IPS-15b (cell line): ENCODE measurements around the gene ORMDL1.

Source experiments
- H3K27me3 ChIP-seq: one replicate; pipeline ENCODE4 v1.6.1; 2013; ENCODE audit warnings: low read length; ENCODE audit not compliant: control insufficient read depth, insufficient read depth
- H3K36me3 ChIP-seq: one replicate; pipeline ENCODE4 v1.6.1; 2013; ENCODE audit warnings: low read length; ENCODE audit not compliant: control insufficient read depth, insufficient read depth
- H3K4me1 ChIP-seq: one replicate; pipeline ENCODE4 v1.6.1; 2013; ENCODE audit warnings: mild to moderate bottlenecking, low read length; ENCODE audit not compliant: control insufficient read depth, insufficient read depth
- H3K4me3 ChIP-seq: one replicate; pipeline ENCODE4 v1.5.1; 2013; ENCODE audit warnings: low read depth, low read length
- H3K9ac ChIP-seq: one replicate; pipeline ENCODE4 v1.6.1; 2013; ENCODE audit warnings: low read depth, mild to moderate bottlenecking, low read length
- H3K9me3 ChIP-seq: one replicate; pipeline ENCODE4 v1.6.1; 2013; ENCODE audit warnings: mild to moderate bottlenecking, low read length; ENCODE audit not compliant: control insufficient read depth, insufficient read depth

Gene ORMDL1

GRCh38 chr2:189799531-189799930, 15.4 kb upstream of the ORMDL1 start:
- H3K36me3 ChIP-seq, result peaks cover 10% of the 10 kb centered on the region
- no peaks in the 10 kb centered on the region for H3K4me1 ChIP-seq
- H3K9ac ChIP-seq, result no peak overlapping the region
- H3K27me3 ChIP-seq, result no peaks in the 10 kb centered on the region
- H3K4me3 ChIP-seq, result no peak overlapping the region
- no peaks in the 10 kb centered on the region for H3K9me3 ChIP-seq

- H3K4me1 ChIP-seq, result no peaks in the 10 kb centered on the region
- H3K27me3 ChIP-seq, result no peaks in the 10 kb centered on the region
- peaks cover 10% of the 10 kb centered on the region for H3K36me3 ChIP-seq
Observed at GRCh38 chr2:189799030-189799331, 14.8 kb upstream of the ORMDL1 start.

GRCh38 chr2:189798312-189799029, 14.3 kb upstream of the ORMDL1 start:
- Histone ChIP-seq H3K27me3 (no peaks in the 10 kb centered on the region), H3K36me3 (peaks cover 10% of the 10 kb centered on the region), H3K4me3 (no peak overlapping the region), H3K9me3 (no peaks in the 10 kb centered on the region), H3K9ac (no peak overlapping the region), H3K4me1 (no peaks in the 10 kb centered on the region)

More at GRCh38 chr2:189799030-189799331, 14.8 kb upstream of the ORMDL1 start:
- no peaks in the 10 kb centered on the region for H3K9me3 ChIP-seq
- H3K9ac ChIP-seq, result no peak overlapping the region
- H3K4me3 ChIP-seq, result no peak overlapping the region

- H3K4me3 ChIP-seq, result no peak overlapping the region
- H3K36me3 ChIP-seq, result peaks cover 10% of the 10 kb centered on the region
- no peaks in the 10 kb centered on the region for H3K4me1 ChIP-seq
- H3K9ac ChIP-seq, result no peak overlapping the region
- H3K27me3 ChIP-seq, result no peaks in the 10 kb centered on the region
- no peaks in the 10 kb centered on the region for H3K9me3 ChIP-seq
Observed at GRCh38 chr2:189797902-189798301, 13.8 kb upstream of the ORMDL1 start.

GRCh38 chr2:189794310-189794709, 10.2 kb upstream of the ORMDL1 start:
- peaks cover 3% of the 10 kb centered on the region for H3K36me3 ChIP-seq

GRCh38 chr2:189791338-189792042, 7.4 kb upstream of the ORMDL1 start:
- Histone ChIP-seq H3K27me3 (no peaks in the 10 kb centered on the region), H3K4me1 (no peaks in the 10 kb centered on the region), H3K4me3 (no peak overlapping the region), H3K9me3 (no peaks in the 10 kb centered on the region), H3K9ac (no peak overlapping the region), H3K36me3 (no peaks in the 10 kb centered on the region)

More at GRCh38 chr2:189794310-189794709, 10.2 kb upstream of the ORMDL1 start:
- Histone ChIP-seq H3K4me1 (no peaks in the 10 kb centered on the region), H3K9ac (no peak overlapping the region), H3K27me3 (no peaks in the 10 kb centered on the region), H3K4me3 (no peak overlapping the region), H3K9me3 (no peaks in the 10 kb centered on the region)

GRCh38 chr2:189783451-189783926, 650 bp downstream of the ORMDL1 start:
- Histone ChIP-seq H3K36me3 (peaks cover 3% of the 10 kb centered on the region), H3K4me1 (peaks cover 8% of the 10 kb centered on the region), H3K9me3 (no peaks in the 10 kb centered on the region)

GRCh38 chr2:189782221-189782671, 1.9 kb downstream of the ORMDL1 start:
- Histone ChIP-seq H3K9me3 (no peaks in the 10 kb centered on the region), H3K9ac (no peak overlapping the region), H3K27me3 (no peaks in the 10 kb centered on the region), H3K36me3 (peaks cover 3% of the 10 kb centered on the region), H3K4me1 (peaks cover 8% of the 10 kb centered on the region), H3K4me3 (peak overlapping the region; percentile 92)

More at GRCh38 chr2:189783451-189783926, 650 bp downstream of the ORMDL1 start:
- H3K9ac ChIP-seq, result peak overlapping the region; percentile 88
- no peaks in the 10 kb centered on the region for H3K27me3 ChIP-seq
- peak overlapping the region; percentile 92 for H3K4me3 ChIP-seq

GRCh38 chr2:189772212-189772611, 11.9 kb downstream of the ORMDL1 start:
- H3K27me3 ChIP-seq, result no peaks in the 10 kb centered on the region
- H3K9me3 ChIP-seq, result no peaks in the 10 kb centered on the region
- no peak overlapping the region for H3K4me3 ChIP-seq
- peaks cover 11% of the 10 kb centered on the region for H3K36me3 ChIP-seq
- H3K4me1 ChIP-seq, result no peaks in the 10 kb centered on the region
- no peak overlapping the region for H3K9ac ChIP-seq

GRCh38 chr2:189770590-189771322, 13.4 kb downstream of the ORMDL1 start:
- peaks cover 11% of the 10 kb centered on the region for H3K36me3 ChIP-seq
- no peak overlapping the region for H3K9ac ChIP-seq
- H3K4me1 ChIP-seq, result no peaks in the 10 kb centered on the region
- no peaks in the 10 kb centered on the region for H3K27me3 ChIP-seq
- H3K9me3 ChIP-seq, result no peaks in the 10 kb centered on the region
- no peak overlapping the region for H3K4me3 ChIP-seq

GRCh38 chr2:189763908-189764661, 20.1 kb downstream of the ORMDL1 start:
- Histone ChIP-seq H3K4me1 (no peaks in the 10 kb centered on the region), H3K9ac (no peak overlapping the region), H3K36me3 (no peaks in the 10 kb centered on the region), H3K27me3 (no peaks in the 10 kb centered on the region), H3K4me3 (peak overlapping the region; percentile 95), H3K9me3 (no peaks in the 10 kb centered on the region)
